GM12878 (cell line): ENCODE data around the gene ALDH1A1. TPM values are rescaled to one million over a fixed set of nuclear protein-coding genes. Genes with fewer than 3 reads are reported as not detected.

ENCODE experiments used
- ATAC-seq: fragments of 200-7000 bp; cut with Tn5 transposase; 3 replicates; pipeline ENCODE4 v1.9.1; 2020; ENCODE audit warnings: mild to moderate bottlenecking, moderate library complexity
- BruUV-seq: library from RNA; stranded (reverse); fragments of 400-500 nt; replicated peaks from 2 replicates; lab custom pipeline; 2021; lab: Mats Ljungman, UMichigan
- CTCF ChIA-PET: fragments of 300-600 bp; sonication (Branson Sonifier 250); formaldehyde crosslinking; extraction: SDS; loops from one replicate; lab custom pipeline; 2021; ENCODE audit warnings: inconsistent platforms; lab: Yijun Ruan, JAX
- POLR2A ChIA-PET: fragments of 350-600 bp; formaldehyde crosslinking; extraction: SDS; loops from one replicate; lab custom pipeline; 2021; ENCODE audit warnings: inconsistent platforms; lab: Charles Lee
- RAD21 ChIA-PET: fragments of 300-600 bp; sonication (Branson Sonifier 250); formaldehyde crosslinking; loops from one replicate; lab custom pipeline; 2023; ENCODE audit warnings: antibody characterized with exemption; ENCODE audit not compliant: unreplicated experiment; lab: Charles Lee
- SMC1A ChIA-PET: fragments of 300-600 bp; sonication (Branson Sonifier 250); formaldehyde crosslinking; loops from one replicate; lab custom pipeline; 2023; ENCODE audit not compliant: unreplicated experiment, uncharacterized antibody; lab: Charles Lee
- DNase-seq: peaks from one replicate; pipeline ENCODE4 v3.0.0-alpha.2; 2011; ENCODE audit warnings: low read depth, low spot score
- FAIRE-seq: peaks from 3 replicates; lab custom pipeline; 2011; peaks lifted over from hg19 to GRCh38; lab: Jason Lieb, UNC
- H2AFZ ChIP-seq: 2 replicates; pipeline ENCODE4 v1.6.0; 2011; ENCODE audit warnings: low read depth, low read length, control low read depth; ENCODE audit not compliant: control insufficient read depth
- H3K27ac ChIP-seq: 2 replicates; pipeline ENCODE4 v1.5.1; 2011; ENCODE audit warnings: control low read depth; ENCODE audit not compliant: control insufficient read depth, insufficient read depth
- H3K27me3 ChIP-seq, 2 experiments: replicated peaks in 1 of 2; 2 replicates each; pipeline versions ENCODE4 v1.6.0 to v1.6.1; 2011; ENCODE audit warnings: low read length in 1 of 2; ENCODE audit not compliant: control insufficient read depth in 2 of 2, insufficient read depth in 2 of 2
- H3K36me3 ChIP-seq, 2 experiments: 2 replicates each; pipeline ENCODE4 v1.5.1; 2011; ENCODE audit warnings: low read length in 1 of 2; ENCODE audit not compliant: control insufficient read depth in 2 of 2, insufficient read depth in 2 of 2
- H3K4me1 ChIP-seq: 2 replicates; pipeline ENCODE4 v1.6.1; 2011; ENCODE audit warnings: mild to moderate bottlenecking, low read length, moderate library complexity, mixed read lengths; ENCODE audit not compliant: control insufficient read depth, insufficient read depth
- H3K4me2 ChIP-seq: 2 replicates; pipeline ENCODE4 v1.6.0; 2011; ENCODE audit warnings: control low read depth; ENCODE audit not compliant: control insufficient read depth, insufficient read depth
- H3K4me3 ChIP-seq: fragments of 200-600 bp; sonication (generic); 2 replicates; pipeline ENCODE4 v1.5.1; 2016
- H3K79me2 ChIP-seq: 2 replicates; pipeline ENCODE4 v1.6.0; 2011; ENCODE audit warnings: low read length; ENCODE audit not compliant: control insufficient read depth, insufficient read depth
- H3K9ac ChIP-seq: 2 replicates; pipeline ENCODE4 v1.8.0; 2011; ENCODE audit warnings: low read length, control low read depth, mixed read lengths; ENCODE audit not compliant: control insufficient read depth, insufficient read depth
- H3K9me3 ChIP-seq: replicated peaks from 3 replicates; pipeline ENCODE4 v1.5.1; 2011; ENCODE audit warnings: mild to moderate bottlenecking, low read length; ENCODE audit not compliant: control insufficient read depth, insufficient read depth
- H4K20me1 ChIP-seq: 2 replicates; pipeline ENCODE4 v1.6.0; 2011; ENCODE audit not compliant: control insufficient read depth, insufficient read depth
- BACH1 ChIP-seq: fragments of 450-650 bp; IDR thresholded peaks from 2 replicates; pipeline ENCODE4 v1.6.1; 2017; ENCODE audit warnings: mild to moderate bottlenecking, borderline replicate concordance
- E4F1 ChIP-seq: fragments of 450-650 bp; IDR thresholded peaks from 2 replicates; pipeline ENCODE4 v1.6.1; 2018; ENCODE audit warnings: borderline replicate concordance, mild to moderate bottlenecking; ENCODE audit not compliant: partially characterized antibody
- HDAC6 ChIP-seq: fragments of 200-600 bp; sonication (generic); IDR thresholded peaks from one replicate; pipeline ENCODE4 v1.8.0; 2017; ENCODE audit warnings: antibody characterized with exemption; ENCODE audit not compliant: unreplicated experiment
- IRF3 ChIP-seq: fragments of 450-650 bp; IDR thresholded peaks from 2 replicates; pipeline ENCODE4 v1.6.1; 2014; ENCODE audit warnings: mild to moderate bottlenecking
- JUNB ChIP-seq: IDR thresholded peaks from 2 replicates; pipeline ENCODE4 v1.6.1; 2016; ENCODE audit warnings: antibody characterized with exemption, mild to moderate bottlenecking
- REST ChIP-seq: IDR thresholded peaks from 2 replicates; pipeline ENCODE4 v1.6.1; 2012; ENCODE audit warnings: mild to moderate bottlenecking, low read depth, low read length
- USF2 ChIP-seq: IDR thresholded peaks from 2 replicates; pipeline ENCODE4 v1.6.1; 2011; ENCODE audit warnings: low read depth, low read length, improper control_type of control experiment, borderline replicate concordance
- ZNF217 ChIP-seq: fragments of 450-650 bp; IDR thresholded peaks from 2 replicates; pipeline ENCODE4 v1.6.1; 2017; ENCODE audit warnings: antibody characterized with exemption, mild to moderate bottlenecking
- ZSCAN29 ChIP-seq: fragments of 450-650 bp; IDR thresholded peaks from 2 replicates; pipeline ENCODE4 v1.6.1; 2017; ENCODE audit warnings: mild to moderate bottlenecking, moderate library complexity
- WGBS: methylation state at CpG from one replicate; pipeline ENCODE4 v1.1.6; 2016; ENCODE audit warnings: low lambda C conversion rate; ENCODE audit not compliant: insufficient replicate concordance, insufficient coverage; ENCODE audit errors: missing lambda C conversion rate; 5-methylcytosine and 5-hydroxymethylcytosine counted together
- in situ Hi-C: fragments of 300-500 bp; cut with MboI; formaldehyde crosslinking; loops from 9 replicates; pipeline ENCODE4 v1.14.3; 2018; ENCODE audit warnings: mixed read lengths
- intact Hi-C: fragments of 100-400 bp; cut with micrococcal nuclease; formaldehyde crosslinking; loops from one replicate; pipeline ENCODE4 v1.14.2; 2022; ENCODE audit not compliant: unreplicated experiment
- polyA plus RNA-seq, 11 experiments: library from polyadenylated mRNA; depleted of rRNA in 4 of 11; unstranded in 6 of 11; stranded (reverse) in 5 of 11; fragments of >200 nt; fragmentation: Nextera tagmentation in 4 of 11; fragmentation: Illumina TruSeq in 1 of 11; extraction: Ambion mirVana in 4 of 11; extraction: Trizol in 1 of 11; gene quantifications; 1 replicate in 1 of 11; 2 replicates in 10 of 11; pipeline versions ENCODE4 v1.2.1 to v1.2.3, GENCODE V29; 2011 to 2016; ENCODE audit warnings: inconsistent platforms in 2 of 11, missing spikeins in 2 of 11, low read depth in 1 of 11
- total RNA-seq, 4 experiments: library from RNA; depleted of rRNA in 3 of 4; stranded (reverse); fragments of >200 nt in 3 of 4; fragmentation: Illumina TruSeq in 1 of 4; extraction: Trizol in 1 of 4; gene quantifications; 2 replicates each; pipeline versions ENCODE4 v1.2.1 to v1.2.3, GENCODE V29; 2013 to 2021

The ALDH1A1 gene
- total and polyA plus RNA-seq, 10 of the 15 experiments (the other 5 are each of a cell fraction or from before 2014, with no cell fraction given), result 0.03 to 0.54 TPM; not detected in 8

GRCh38 chr9:72888067-72888466, 64.8 kb downstream of the ALDH1A1 start:
- Histone ChIP-seq H3K36me3 (no peaks in the 10 kb centered on the region), H2AFZ (no peak overlapping the region), H3K4me1 (no peaks in the 10 kb centered on the region), H3K4me3 (no peak overlapping the region), H3K79me2 (no peaks in the 10 kb centered on the region), H3K27ac (no peak overlapping the region), H3K9ac (no peak overlapping the region), H3K4me2 (no peak overlapping the region), H3K9me3 (no peaks in the 10 kb centered on the region), H4K20me1 (no peaks in the 10 kb centered on the region), H3K27me3 (no peaks in the 10 kb centered on the region)
- DNase-seq (no peak), ATAC-seq (no peak), FAIRE-seq (no peak)
- in situ Hi-C loops, result no loop called here
- TF ChIP-seq BACH1 (no peak), E4F1 (no peak), USF2 (no peak)
- intact Hi-C loops, result no loop called here
- BruUV-seq, result no TSS peak
- ChIA-PET SMC1A (no interaction called here), POLR2A (no interaction called here), CTCF (interaction anchor here (0.7 kb wide), 1 partner anchor 23 kb away, joined by 4 read pairs; no protein-coding TSS in a partner anchor), RAD21 (no interaction called here)
- 21% methylated on average over 2 of the region's 2 CpGs for WGBS

GRCh38 chr9:72886386-72886785, 66.5 kb downstream of the ALDH1A1 start:
- RAD21 ChIA-PET, result no interaction called here
- TF ChIP-seq IRF3, result no peak
- no peak for TF ChIP-seq JUNB
- no peak for TF ChIP-seq ZSCAN29
- no peak for TF ChIP-seq HDAC6
- TF ChIP-seq ZNF217, result no peak
- TF ChIP-seq REST, result no peak

More at GRCh38 chr9:72886386-72886785, 66.5 kb downstream of the ALDH1A1 start:
- Histone ChIP-seq H3K9me3 (no peaks in the 10 kb centered on the region), H4K20me1 (no peaks in the 10 kb centered on the region), H3K9ac (no peak overlapping the region), H3K4me2 (no peak overlapping the region), H3K27me3 (no peaks in the 10 kb centered on the region), H3K36me3 (no peaks in the 10 kb centered on the region), H2AFZ (no peak overlapping the region), H3K4me1 (no peaks in the 10 kb centered on the region), H3K79me2 (no peaks in the 10 kb centered on the region), H3K27ac (no peak overlapping the region), H3K4me3 (no peak overlapping the region)
- BruUV-seq, result no TSS peak
- intact Hi-C loops (no loop called here), in situ Hi-C loops (no loop called here)
- ChIA-PET POLR2A (no interaction called here), CTCF (no interaction called here), SMC1A (no interaction called here)
- WGBS, result 45% methylated on average over 1 of the region's 1 CpG
- DNase-seq (no peak), FAIRE-seq (no peak), ATAC-seq (no peak)
